Stomach (tissue), 9 donors: ENCODE data around the gene RTTN. TPM values are rescaled to one million over a fixed set of nuclear protein-coding genes. Genes with fewer than 3 reads are reported as not detected.
"Not testable (repeated sequence)": the region's sequence is repeated elsewhere in the genome, so short reads cannot be mapped to it uniquely, and the experiment has no call there.

Experiments used
- DNase-seq, 2 donors: peaks; one replicate each; pipeline versions ENCODE4 v3.0.0 to v3.0.0-alpha.2; 2013 to 2019
- H3K27ac ChIP-seq, 5 donors: fragments of 200-600 bp in 4 of 5; sonication (generic) in 4 of 5; one replicate each; pipeline ENCODE4 v1.5.1; 2013 to 2019; ENCODE audit warnings: mild to moderate bottlenecking in 1 of 5, moderate library complexity in 1 of 5
- H3K27me3 ChIP-seq, 3 donors: fragments of 200-600 bp; sonication (generic); one replicate each; pipeline ENCODE4 v1.5.1; 2017 to 2019; ENCODE audit warnings: mixed run types in 1 of 3
- H3K36me3 ChIP-seq, 4 donors: fragments of 200-600 bp; sonication (generic); 1 replicate in 3 of 4; 2 replicates in 1 of 4; pipeline ENCODE4 v1.5.1; 2016 to 2019
- H3K4me1 ChIP-seq, 4 donors: fragments of 200-600 bp; sonication (generic); one replicate each; pipeline ENCODE4 v1.5.1; 2016 to 2019
- H3K4me3 ChIP-seq, 4 donors: fragments of 200-600 bp; sonication (generic) in 3 of 4; one replicate each; pipeline ENCODE4 v1.5.1; 2016 to 2019; ENCODE audit warnings: mild to moderate bottlenecking in 1 of 4
- H3K9me3 ChIP-seq, 4 donors: fragments of 200-600 bp; sonication (generic); one replicate each; pipeline ENCODE4 v1.5.1; 2016 to 2019
- EP300 ChIP-seq: sonication (generic); formaldehyde crosslinking; IDR thresholded peaks from one replicate; pipeline ENCODE4 v1.6.1; 2017; ENCODE audit warnings: antibody characterized with exemption
- POLR2A ChIP-seq, 4 donors: fragments of 450-650 bp; IDR thresholded peaks; one replicate each; pipeline ENCODE4 v1.6.1; 2016; ENCODE audit warnings: antibody characterized with exemption in 4 of 4, control low read depth in 2 of 4, mild to moderate bottlenecking in 1 of 4, moderate library complexity in 1 of 4
- POLR2AphosphoS5 ChIP-seq, 3 donors: sonication (generic); formaldehyde crosslinking; IDR thresholded peaks; one replicate each; pipeline ENCODE4 v1.6.1; 2016; ENCODE audit warnings: antibody characterized with exemption in 3 of 3
- WGBS, 5 donors: extraction: QIAGEN DNeasy Blood & Tissue Kit in 3 of 5; methylation state at CpG; one replicate each; pipeline versions ENCODE4 v1.1.5 to v1.1.7; 2013 to 2018; 5-methylcytosine and 5-hydroxymethylcytosine counted together
- intact Hi-C: fragments of 100-400 bp; cut with DNase I; formaldehyde crosslinking; loops from one replicate; pipeline ENCODE4 v1.15.1; 2023; ENCODE audit warnings: low total_unique reads
- polyA plus RNA-seq, 3 donors: library from polyadenylated mRNA; stranded (reverse); fragments of 200-250 nt; gene quantifications; one replicate each; pipeline ENCODE4 v1.2.3, GENCODE V29; 2013
- total RNA-seq, 5 donors: library from RNA; depleted of rRNA; stranded (reverse); fragments of >200 nt; gene quantifications; one replicate each; pipeline versions ENCODE4 v1.1.0 to v1.2.3, GENCODE V29; 2014 to 2016
- TF ChIP-seq, protein P1 (sequence below), 7 experiments: fragments of 450-650 bp in 4 of 7; fragments of 200-600 bp in 3 of 7; sonication (generic) in 3 of 7; IDR thresholded peaks; one replicate each; pipeline ENCODE4 v1.5.1; 2016 to 2019; ENCODE audit warnings: antibody characterized with exemption in 7 of 7, control low read depth in 2 of 7, mild to moderate bottlenecking in 1 of 7
- donor health status: healthy with polysubstance abuse.
- donor health status: Bipolar disorder and iron deficiency.
- donor health status: healthy.

RTTN gene
- total and polyA plus RNA-seq, 8 donors = 2.1 to 52.1 (median 10.2) TPM

DNA sequence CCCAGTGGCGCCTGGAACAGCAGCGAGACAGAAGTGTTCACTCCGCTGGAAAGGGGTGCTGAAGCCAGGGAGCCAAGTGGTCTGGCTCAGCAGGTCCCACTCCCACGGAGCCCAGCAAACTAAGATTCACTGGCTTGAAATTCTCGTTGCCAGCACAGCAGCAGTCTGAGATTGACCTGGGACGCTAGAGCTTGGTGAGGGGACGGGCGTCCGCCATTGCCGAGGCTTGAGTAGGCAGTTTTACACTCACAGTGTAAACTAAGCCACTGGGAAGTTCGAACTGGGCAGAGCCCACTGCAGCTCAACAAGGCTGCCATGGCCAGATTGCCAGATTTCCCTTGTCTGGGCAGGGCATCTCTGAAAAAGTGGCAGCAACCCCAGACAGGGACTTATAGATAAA lies 94.8 kb downstream of the RTTN start:
- no peak for DNase-seq
- H3K4me3 ChIP-seq = no peak overlapping the region
- peaks cover 5 to 72% (median 62%) of the 10 kb centered on the region in 4 donors for H3K36me3 ChIP-seq
- H3K4me1 ChIP-seq = no peaks in the 10 kb centered on the region
- intact Hi-C loops = no loop called here
- H3K9me3 ChIP-seq = no peaks in the 10 kb centered on the region
- no peaks in the 10 kb centered on the region for H3K27me3 ChIP-seq
- TF ChIP-seq POLR2AphosphoS5 (IDR thresholded peaks at IDR 0.05) = no peak
- WGBS, 5 donors = 96 to 99% (median 97%) methylated on average over 11 of the region's 11 CpGs
- H3K27ac ChIP-seq = no peak overlapping the region

DNA sequence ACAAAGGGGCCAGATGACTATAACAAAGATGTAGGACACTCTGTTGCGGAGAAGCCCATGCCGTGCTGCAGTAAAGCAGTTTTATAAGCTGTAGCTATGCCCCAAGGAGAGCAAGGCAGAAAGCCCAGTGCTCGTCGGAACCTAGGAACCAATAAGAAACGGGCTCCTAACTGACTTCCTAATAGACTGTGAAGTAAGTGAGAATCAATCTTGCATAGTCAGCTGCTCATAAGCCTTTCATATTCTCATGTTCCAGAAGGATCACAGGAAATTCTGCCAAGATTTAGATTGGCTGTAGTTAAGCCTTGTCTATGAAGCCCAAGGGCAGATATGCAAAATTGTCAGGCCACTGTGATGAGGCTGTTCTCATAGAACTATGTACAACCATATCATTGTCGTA lies 98.4 kb downstream of the RTTN start:
- Histone ChIP-seq H3K9me3 (peaks cover 0 to 7% (median 0%) of the 10 kb centered on the region in 4 donors), H3K27me3 (no peaks in the 10 kb centered on the region), H3K36me3 (peaks cover 5 to 80% (median 76%) of the 10 kb centered on the region in 4 donors), H3K4me1 (no peaks in the 10 kb centered on the region), H3K27ac (no peak overlapping the region), H3K4me3 (no peak overlapping the region)
- intact Hi-C loops = no loop called here
- 87 to 97% (median 91%) methylated on average over 6 of the region's 6 CpGs for WGBS, 5 donors
- DNase-seq = no peak
- TF ChIP-seq POLR2AphosphoS5 (IDR thresholded peaks at IDR 0.05) (no peak), POLR2A (IDR thresholded peaks at IDR 0.05) (no peak), EP300 (no peak)
- TF ChIP-seq, protein P1, sequence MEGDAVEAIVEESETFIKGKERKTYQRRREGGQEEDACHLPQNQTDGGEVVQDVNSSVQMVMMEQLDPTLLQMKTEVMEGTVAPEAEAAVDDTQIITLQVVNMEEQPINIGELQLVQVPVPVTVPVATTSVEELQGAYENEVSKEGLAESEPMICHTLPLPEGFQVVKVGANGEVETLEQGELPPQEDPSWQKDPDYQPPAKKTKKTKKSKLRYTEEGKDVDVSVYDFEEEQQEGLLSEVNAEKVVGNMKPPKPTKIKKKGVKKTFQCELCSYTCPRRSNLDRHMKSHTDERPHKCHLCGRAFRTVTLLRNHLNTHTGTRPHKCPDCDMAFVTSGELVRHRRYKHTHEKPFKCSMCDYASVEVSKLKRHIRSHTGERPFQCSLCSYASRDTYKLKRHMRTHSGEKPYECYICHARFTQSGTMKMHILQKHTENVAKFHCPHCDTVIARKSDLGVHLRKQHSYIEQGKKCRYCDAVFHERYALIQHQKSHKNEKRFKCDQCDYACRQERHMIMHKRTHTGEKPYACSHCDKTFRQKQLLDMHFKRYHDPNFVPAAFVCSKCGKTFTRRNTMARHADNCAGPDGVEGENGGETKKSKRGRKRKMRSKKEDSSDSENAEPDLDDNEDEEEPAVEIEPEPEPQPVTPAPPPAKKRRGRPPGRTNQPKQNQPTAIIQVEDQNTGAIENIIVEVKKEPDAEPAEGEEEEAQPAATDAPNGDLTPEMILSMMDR (IDR thresholded peaks at IDR 0.05) = no peak

DNA sequence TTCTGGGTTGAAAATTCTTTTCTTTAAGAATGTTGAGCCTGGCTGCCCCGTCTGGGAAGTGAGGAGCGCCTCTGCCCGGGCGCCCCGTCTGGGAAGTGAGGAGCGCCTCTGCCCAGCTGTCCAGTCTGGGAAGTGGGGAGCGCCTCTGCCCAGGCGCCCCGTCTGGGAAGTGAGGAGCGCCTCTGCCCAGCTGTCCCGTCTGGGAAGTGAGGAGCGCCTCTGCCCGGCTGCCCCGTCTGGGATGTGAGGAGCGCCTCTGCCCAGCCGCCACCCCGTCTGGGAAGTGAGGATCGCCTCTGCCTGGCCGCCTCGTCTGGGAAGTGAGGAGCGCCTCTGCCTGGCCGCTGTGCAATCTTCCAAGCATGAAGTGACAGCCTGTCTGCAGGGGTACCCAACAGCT lies 102.6 kb downstream of the RTTN start:
- DNase-seq, H3K27ac ChIP-seq, H3K27me3 ChIP-seq, H3K4me3 ChIP-seq, H3K4me1 ChIP-seq, intact Hi-C loops: not testable (repeated sequence)
- H3K36me3 ChIP-seq = peaks cover 5 to 42% (median 37%) of the 10 kb centered on the region in 4 donors
- H3K9me3 ChIP-seq = peaks cover 0 to 19% (median 10%) of the 10 kb centered on the region in 4 donors
- WGBS, 5 donors = 92 to 95% (median 94%) methylated on average over 22 of the region's 22 CpGs

DNA sequence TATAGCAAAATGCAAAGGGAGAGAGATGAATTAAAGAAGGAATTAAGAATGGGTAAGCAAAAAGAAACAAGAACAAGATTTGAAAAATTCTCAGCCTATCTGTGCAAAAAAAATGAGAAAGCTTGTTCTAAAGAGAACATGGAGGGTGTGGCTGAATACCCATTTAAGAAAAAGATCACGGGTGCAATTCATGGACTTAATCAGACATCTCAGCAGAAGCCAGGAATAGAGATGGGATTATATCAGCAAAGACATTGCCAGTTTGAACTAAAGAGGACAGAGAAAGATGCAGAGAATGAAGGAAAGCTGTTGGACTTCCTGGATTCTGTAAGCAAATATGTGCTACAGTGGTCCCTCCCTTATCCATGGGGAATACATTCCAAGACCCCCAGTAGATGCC lies 115.6 kb downstream of the RTTN start:
- Histone ChIP-seq H3K27me3 (no peaks in the 10 kb centered on the region), H3K27ac (no peak overlapping the region), H3K4me3 (no peak overlapping the region), H3K36me3 (peaks cover 4 to 43% (median 25%) of the 10 kb centered on the region in 4 donors), H3K4me1 (no peaks in the 10 kb centered on the region), H3K9me3 (no peaks in the 10 kb centered on the region)
- 56 to 79% (median 58%) methylated on average over 1 of the region's 1 CpG for WGBS, 5 donors
- TF ChIP-seq EP300 = no peak
- TF ChIP-seq, protein P1 (IDR thresholded peaks at IDR 0.05) = no peak
- no peak for TF ChIP-seq POLR2A (IDR thresholded peaks at IDR 0.05)
- no peak for TF ChIP-seq POLR2AphosphoS5 (IDR thresholded peaks at IDR 0.05)
- intact Hi-C loops = no loop called here
- no peak for DNase-seq

DNA sequence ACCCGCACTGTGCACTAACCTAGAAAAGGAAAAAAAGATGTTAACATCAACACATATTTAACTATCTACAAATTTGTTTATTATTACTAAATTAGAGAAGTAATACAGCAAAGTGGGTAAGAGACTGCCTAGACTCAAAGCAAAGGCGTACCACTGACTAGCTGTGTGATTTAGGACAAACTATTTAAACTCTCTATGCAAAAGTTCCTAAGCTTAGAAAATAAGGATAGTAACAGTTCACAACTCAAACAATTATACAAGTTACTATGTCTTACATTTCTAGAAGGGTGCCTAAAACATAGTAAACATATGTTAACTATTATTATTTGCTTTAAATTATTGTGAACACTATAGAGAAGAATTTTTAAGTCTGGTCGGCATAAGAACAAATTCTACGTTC lies 119.4 kb downstream of the RTTN start:
- H3K4me3 ChIP-seq = no peak overlapping the region
- no peak overlapping the region for H3K27ac ChIP-seq
- intact Hi-C loops = no loop called here
- no peak for DNase-seq
- H3K9me3 ChIP-seq = no peaks in the 10 kb centered on the region
- H3K27me3 ChIP-seq = no peaks in the 10 kb centered on the region
- H3K36me3 ChIP-seq = peaks cover 4 to 35% (median 22%) of the 10 kb centered on the region in 4 donors
- WGBS, 5 donors = 83 to 90% (median 87%) methylated on average over 4 of the region's 4 CpGs
- TF ChIP-seq, protein P1 (IDR thresholded peaks at IDR 0.05) = no peak
- TF ChIP-seq POLR2A (IDR thresholded peaks at IDR 0.05) (no peak), EP300 (no peak), POLR2AphosphoS5 (IDR thresholded peaks at IDR 0.05) (no peak)
- H3K4me1 ChIP-seq = no peaks in the 10 kb centered on the region
